ENCODE measurements around the gene CHMP1B.

GRCh38 chr18:11861583-11862288 is 10.5 kb downstream of the CHMP1B start:
- TF ChIP-seq CTCF (IDR thresholded peaks at IDR 0.05) (no peak), POLR2A (IDR thresholded peaks at IDR 0.05) (no peak)
